SK-N-SH (cell line): ENCODE results near the gene MEIOC. TPM values are rescaled to one million over a fixed set of nuclear protein-coding genes. Genes with fewer than 3 reads are reported as not detected.

ENCODE experiments used
- CTCF ChIA-PET: fragments of 300-600, 350-600 bp; formaldehyde crosslinking; extraction: SDS; loops from one replicate; lab custom pipeline; 2021; lab: Yijun Ruan, JAX
- POLR2A ChIA-PET: fragments of 350-600 bp; sonication (Branson Sonifier 250); formaldehyde crosslinking; extraction: SDS; loops from one replicate; lab custom pipeline; 2020; ENCODE audit warnings: antibody characterized with exemption, inconsistent platforms; lab: Yijun Ruan, JAX
- DNase-seq: peaks from one replicate; pipeline ENCODE4 v3.0.0; 2012
- H2AFZ ChIP-seq: fragments of 200-600 bp; sonication (generic); 2 replicates; pipeline ENCODE4 v1.8.1; 2016; ENCODE audit warnings: antibody characterized with exemption, mild to moderate bottlenecking, low read depth
- H3F3A ChIP-seq: fragments of 200-600 bp; sonication (generic); replicated peaks from 2 replicates; pipeline ENCODE3; 2016; ENCODE audit warnings: antibody characterized with exemption, mild to moderate bottlenecking; ENCODE audit not compliant: insufficient read depth
- H3K27ac ChIP-seq, 2 experiments: fragments of 200-500 bp in 1 of 2; fragments of 200-600 bp in 1 of 2; sonication (Bioruptor generic) in 1 of 2; sonication (generic), shearing (Covaris generic) in 1 of 2; 2 replicates each; pipeline versions ENCODE4 v1.5.1 to v1.6.1; 2014 to 2016; ENCODE audit warnings: low read depth in 2 of 2, inconsistent platforms in 1 of 2, low read length in 1 of 2, mild to moderate bottlenecking in 1 of 2, mixed read lengths in 1 of 2
- H3K27me3 ChIP-seq: fragments of 200-600 bp; sonication (generic), shearing (Covaris generic); 2 replicates; pipeline ENCODE4 v1.6.1; 2016; ENCODE audit warnings: mixed run types; ENCODE audit not compliant: insufficient read depth
- H3K36me3 ChIP-seq, 2 experiments: fragments of 200-500 bp in 1 of 2; fragments of 200-600 bp in 1 of 2; sonication (Bioruptor generic) in 1 of 2; sonication (generic) in 1 of 2; replicated peaks in 1 of 2; 2 replicates each; pipeline versions ENCODE3 to v1.5.1; 2014 to 2016; ENCODE audit warnings: low read length in 1 of 2, mild to moderate bottlenecking in 1 of 2; ENCODE audit not compliant: insufficient read depth in 2 of 2, control insufficient read depth in 1 of 2
- H3K4me1 ChIP-seq, 2 experiments: fragments of 200-500 bp in 1 of 2; fragments of 200-600 bp in 1 of 2; sonication (Bioruptor generic) in 1 of 2; sonication (generic), shearing (Covaris generic) in 1 of 2; 2 replicates each; pipeline versions ENCODE4 v1.5.1 to v1.6.1; 2014 to 2016; ENCODE audit warnings: low read depth in 1 of 2, low read length in 1 of 2, mixed run types in 1 of 2; ENCODE audit not compliant: insufficient read depth in 2 of 2, control insufficient read depth in 1 of 2
- H3K4me2 ChIP-seq: fragments of 200-600 bp; sonication (generic), shearing (Covaris generic); 2 replicates; pipeline ENCODE4 v1.6.1; 2017; ENCODE audit warnings: mixed run types
- H3K4me3 ChIP-seq, 2 experiments: fragments of 200-500 bp in 1 of 2; fragments of 200-600 bp in 1 of 2; sonication (Bioruptor generic) in 1 of 2; sonication (generic), shearing (Covaris generic) in 1 of 2; 2 replicates each; pipeline versions ENCODE4 v1.5.1 to v1.8.1; 2014 to 2016; ENCODE audit warnings: low read depth in 2 of 2, inconsistent platforms in 1 of 2, low read length in 1 of 2, mild to moderate bottlenecking in 1 of 2, mixed read lengths in 1 of 2, moderate library complexity in 1 of 2
- H3K79me2 ChIP-seq: fragments of 200-600 bp; sonication (generic); 2 replicates; pipeline ENCODE4 v1.8.1; 2017; ENCODE audit warnings: mild to moderate bottlenecking; ENCODE audit not compliant: insufficient read depth
- H3K9ac ChIP-seq: fragments of 200-600 bp; sonication (generic); 2 replicates; pipeline ENCODE4 v1.6.1; 2017; ENCODE audit warnings: mixed run types
- H3K9me2 ChIP-seq: fragments of 200-600 bp; sonication (generic); 2 replicates; pipeline ENCODE4 v1.6.1; 2017; ENCODE audit warnings: mixed run types
- H3K9me3 ChIP-seq: fragments of 200-600 bp; sonication (generic); 2 replicates; pipeline ENCODE4 v1.6.1; 2017; ENCODE audit warnings: mixed run types, mild to moderate bottlenecking, moderate library complexity
- H4K20me1 ChIP-seq: fragments of 200-600 bp; sonication (generic); 2 replicates; pipeline ENCODE4 v1.6.1; 2017; ENCODE audit warnings: mild to moderate bottlenecking, mixed run types; ENCODE audit not compliant: insufficient read depth
- CHD2 ChIP-seq: fragments of 150-350 bp; IDR thresholded peaks from 2 replicates; pipeline ENCODE4 v1.6.1; 2018; ENCODE audit warnings: low read length; ENCODE audit not compliant: partially characterized antibody
- ELF1 ChIP-seq: IDR thresholded peaks from 2 replicates; pipeline ENCODE4 v1.4.0; 2012
- EP300 ChIP-seq, 2 experiments: IDR thresholded peaks; 2 replicates each; pipeline versions ENCODE4 v1.4.0 to v1.6.1; 2012; ENCODE audit warnings: borderline replicate concordance in 1 of 2, low read depth in 1 of 2, low read length in 1 of 2
- FOXJ3 ChIP-seq: sonication (generic); formaldehyde crosslinking; IDR thresholded peaks from 2 replicates; pipeline ENCODE4 v1.5.1; 2020; ENCODE audit warnings: mild to moderate bottlenecking, missing genetic modification reagents
- GATA2 ChIP-seq: sonication (generic); formaldehyde crosslinking; IDR thresholded peaks from 2 replicates; pipeline ENCODE4 v1.5.0; 2020; ENCODE audit warnings: mild to moderate bottlenecking, missing genetic modification reagents
- NRF1 ChIP-seq: IDR thresholded peaks from 2 replicates; pipeline ENCODE4 v1.6.1; 2012; ENCODE audit warnings: low read depth, mild to moderate bottlenecking, low read length
- RCOR1 ChIP-seq: fragments of 150-350 bp; IDR thresholded peaks from 2 replicates; pipeline ENCODE4 v1.6.1; 2017; ENCODE audit warnings: antibody characterized with exemption, low read length
- RFX5 ChIP-seq: IDR thresholded peaks from 2 replicates; pipeline ENCODE4 v1.6.1; 2012; ENCODE audit warnings: mild to moderate bottlenecking, improper control_type of control experiment, low read length
- SIN3A ChIP-seq: IDR thresholded peaks from 2 replicates; pipeline ENCODE4 v1.6.1; 2012; ENCODE audit warnings: low read depth, mild to moderate bottlenecking, low read length, moderate library complexity, borderline replicate concordance
- TCF12 ChIP-seq: IDR thresholded peaks from 2 replicates; pipeline ENCODE4 v1.4.0; 2012
- YY1 ChIP-seq: IDR thresholded peaks from 2 replicates; pipeline ENCODE4 v1.4.0; 2012; ENCODE audit warnings: low read depth, mild to moderate bottlenecking
- WGBS: methylation state at CpG from one replicate; pipeline ENCODE4 v1.1.6; 2017; ENCODE audit warnings: low lambda C conversion rate; 5-methylcytosine and 5-hydroxymethylcytosine counted together
- polyA plus RNA-seq, 3 experiments: library from polyadenylated mRNA; depleted of rRNA; stranded (reverse); fragments of >200 nt; gene quantifications; 2 replicates each; pipeline ENCODE4 v1.2.3, GENCODE V29; 2012
- TF ChIP-seq, protein P1 (sequence below): fragments of 150-350 bp; IDR thresholded peaks from 2 replicates; pipeline ENCODE4 v1.6.1; 2017; ENCODE audit warnings: antibody characterized with exemption, low read length, low read depth, borderline replicate concordance
- TF ChIP-seq, protein P2 (sequence below): fragments of 200-600 bp; sonication (generic); IDR thresholded peaks from 2 replicates; pipeline ENCODE4 v1.6.1; 2017; ENCODE audit warnings: antibody characterized with exemption, mild to moderate bottlenecking, moderate library complexity
- TF ChIP-seq, protein P3 (sequence below): IDR thresholded peaks from 2 replicates; pipeline ENCODE4 v1.6.1; 2012; ENCODE audit warnings: mild to moderate bottlenecking, low read depth, low read length, moderate library complexity
- TF ChIP-seq, protein P4 (sequence below): IDR thresholded peaks from 2 replicates; pipeline ENCODE4 v1.4.0; 2012; ENCODE audit warnings: low read depth
- TF ChIP-seq, protein P5 (sequence below): IDR thresholded peaks from 2 replicates; pipeline ENCODE4 v1.4.0; 2012; ENCODE audit warnings: low read depth, borderline replicate concordance

The MEIOC gene
- polyA plus RNA-seq, 1 of the 3 experiments (the other 2 are of a cell fraction), result 1.3 TPM

DNA sequence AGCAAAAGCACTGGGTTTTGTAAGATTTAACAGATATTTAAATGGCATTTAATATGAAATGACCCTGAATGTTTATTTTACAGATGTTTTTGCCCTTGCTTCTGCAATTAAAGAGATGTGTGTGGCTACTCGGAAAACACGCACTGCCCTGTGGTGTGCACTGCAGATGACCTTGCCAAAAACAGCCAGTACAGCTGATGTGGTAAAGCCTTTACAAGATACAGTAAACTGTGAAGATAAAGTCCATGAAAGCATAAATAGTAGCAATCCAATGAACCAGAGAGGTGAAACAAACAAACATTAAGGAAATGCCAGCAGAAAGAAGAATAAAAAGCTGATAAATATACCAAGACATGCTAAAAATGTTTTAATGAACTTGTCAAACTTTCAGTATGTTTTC, 17.6 kb downstream of the MEIOC start:
- peaks cover 13 to 18% of the 10 kb centered on the region in 2 experiments for H3K36me3 ChIP-seq
- no peak overlapping the region for H3K27ac ChIP-seq
- DNase-seq, result no peak
- no peak overlapping the region for H3K4me2 ChIP-seq
- H3K9me3 ChIP-seq, result no peaks in the 10 kb centered on the region
- 86% methylated on average over 2 of the region's 2 CpGs for WGBS
- TF ChIP-seq NRF1 (no peak), TCF12 (no peak), EP300 (IDR thresholded peaks at IDR 0.05; ENCODE audit: borderline replicate concordance in 1 of 2, low read depth in 1 of 2, low read length in 1 of 2) (no peak), CHD2 (no peak), YY1 (no peak), FOXJ3 (no peak), RFX5 (no peak)
- TF ChIP-seq, protein P1, sequence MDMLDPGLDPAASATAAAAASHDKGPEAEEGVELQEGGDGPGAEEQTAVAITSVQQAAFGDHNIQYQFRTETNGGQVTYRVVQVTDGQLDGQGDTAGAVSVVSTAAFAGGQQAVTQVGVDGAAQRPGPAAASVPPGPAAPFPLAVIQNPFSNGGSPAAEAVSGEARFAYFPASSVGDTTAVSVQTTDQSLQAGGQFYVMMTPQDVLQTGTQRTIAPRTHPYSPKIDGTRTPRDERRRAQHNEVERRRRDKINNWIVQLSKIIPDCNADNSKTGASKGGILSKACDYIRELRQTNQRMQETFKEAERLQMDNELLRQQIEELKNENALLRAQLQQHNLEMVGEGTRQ, result no peak
- TF ChIP-seq, protein P2, sequence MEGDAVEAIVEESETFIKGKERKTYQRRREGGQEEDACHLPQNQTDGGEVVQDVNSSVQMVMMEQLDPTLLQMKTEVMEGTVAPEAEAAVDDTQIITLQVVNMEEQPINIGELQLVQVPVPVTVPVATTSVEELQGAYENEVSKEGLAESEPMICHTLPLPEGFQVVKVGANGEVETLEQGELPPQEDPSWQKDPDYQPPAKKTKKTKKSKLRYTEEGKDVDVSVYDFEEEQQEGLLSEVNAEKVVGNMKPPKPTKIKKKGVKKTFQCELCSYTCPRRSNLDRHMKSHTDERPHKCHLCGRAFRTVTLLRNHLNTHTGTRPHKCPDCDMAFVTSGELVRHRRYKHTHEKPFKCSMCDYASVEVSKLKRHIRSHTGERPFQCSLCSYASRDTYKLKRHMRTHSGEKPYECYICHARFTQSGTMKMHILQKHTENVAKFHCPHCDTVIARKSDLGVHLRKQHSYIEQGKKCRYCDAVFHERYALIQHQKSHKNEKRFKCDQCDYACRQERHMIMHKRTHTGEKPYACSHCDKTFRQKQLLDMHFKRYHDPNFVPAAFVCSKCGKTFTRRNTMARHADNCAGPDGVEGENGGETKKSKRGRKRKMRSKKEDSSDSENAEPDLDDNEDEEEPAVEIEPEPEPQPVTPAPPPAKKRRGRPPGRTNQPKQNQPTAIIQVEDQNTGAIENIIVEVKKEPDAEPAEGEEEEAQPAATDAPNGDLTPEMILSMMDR, result no peak
- TF ChIP-seq, all 33 proteins: peak for 0
- Histone ChIP-seq H3K9me2 (no peaks in the 10 kb centered on the region), H3K27me3 (no peaks in the 10 kb centered on the region), H3F3A (peaks cover 26% of the 10 kb centered on the region), H3K4me1 (0 out of 4 replicates have a peak, but pooled peaks cover 0 to 6% of the 10 kb centered on the region in 2 experiments), H3K79me2 (no peaks in the 10 kb centered on the region), H3K9ac (no peak overlapping the region), H4K20me1 (no peaks in the 10 kb centered on the region), H3K4me3 (no peak overlapping the region), H2AFZ (no peak overlapping the region)
- POLR2A ChIA-PET, result no interaction called here
- CTCF ChIA-PET, result no interaction called here

DNA sequence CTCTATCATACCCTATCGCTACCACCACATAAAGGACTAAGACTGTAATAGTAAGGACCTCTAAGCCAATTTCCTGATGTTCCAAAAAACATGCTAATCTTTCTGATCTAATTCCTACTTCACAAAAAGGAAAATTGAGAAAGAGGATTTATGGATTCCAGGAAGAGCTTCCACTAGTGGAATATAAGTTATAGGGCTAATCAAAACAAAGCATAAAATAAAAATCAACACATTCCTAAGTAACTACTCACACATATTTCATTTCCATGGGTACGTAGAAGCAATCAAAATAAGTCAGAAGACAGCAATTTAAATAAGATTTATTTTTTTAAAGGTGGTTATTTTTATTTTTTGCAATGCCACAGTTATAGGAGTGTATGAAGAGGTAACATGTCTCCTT, 20.9 kb downstream of the MEIOC start:
- Histone ChIP-seq H3K4me3 (no peak overlapping the region), H4K20me1 (no peaks in the 10 kb centered on the region), H3K27me3 (no peaks in the 10 kb centered on the region), H2AFZ (no peak overlapping the region), H3K9me3 (no peaks in the 10 kb centered on the region), H3K4me2 (no peak overlapping the region), H3K36me3 (peaks cover 29 to 35% of the 10 kb centered on the region in 2 experiments), H3K4me1 (0 out of 4 replicates have a peak, but pooled peaks cover 0 to 6% of the 10 kb centered on the region in 2 experiments), H3K9me2 (no peaks in the 10 kb centered on the region), H3K27ac (peak overlapping the region in 1 of 2 experiments; percentile 32; a peak in 3 of 4 replicates), H3K9ac (no peak overlapping the region), H3K79me2 (no peaks in the 10 kb centered on the region), H3F3A (peaks cover 23% of the 10 kb centered on the region)
- ChIA-PET CTCF (interaction anchor here (1.0 to 1.4 kb wide), 3 partner anchors 21 to 143 kb away, joined by 3 to 4 read pairs (median 4); partner anchors contain the start of gene MEIOC), POLR2A (no interaction called here)
- WGBS, result 48% methylated on average over 2 of the region's 2 CpGs
- DNase-seq, result no peak
- TF ChIP-seq, protein P2, result no peak
- TF ChIP-seq, protein P3, sequence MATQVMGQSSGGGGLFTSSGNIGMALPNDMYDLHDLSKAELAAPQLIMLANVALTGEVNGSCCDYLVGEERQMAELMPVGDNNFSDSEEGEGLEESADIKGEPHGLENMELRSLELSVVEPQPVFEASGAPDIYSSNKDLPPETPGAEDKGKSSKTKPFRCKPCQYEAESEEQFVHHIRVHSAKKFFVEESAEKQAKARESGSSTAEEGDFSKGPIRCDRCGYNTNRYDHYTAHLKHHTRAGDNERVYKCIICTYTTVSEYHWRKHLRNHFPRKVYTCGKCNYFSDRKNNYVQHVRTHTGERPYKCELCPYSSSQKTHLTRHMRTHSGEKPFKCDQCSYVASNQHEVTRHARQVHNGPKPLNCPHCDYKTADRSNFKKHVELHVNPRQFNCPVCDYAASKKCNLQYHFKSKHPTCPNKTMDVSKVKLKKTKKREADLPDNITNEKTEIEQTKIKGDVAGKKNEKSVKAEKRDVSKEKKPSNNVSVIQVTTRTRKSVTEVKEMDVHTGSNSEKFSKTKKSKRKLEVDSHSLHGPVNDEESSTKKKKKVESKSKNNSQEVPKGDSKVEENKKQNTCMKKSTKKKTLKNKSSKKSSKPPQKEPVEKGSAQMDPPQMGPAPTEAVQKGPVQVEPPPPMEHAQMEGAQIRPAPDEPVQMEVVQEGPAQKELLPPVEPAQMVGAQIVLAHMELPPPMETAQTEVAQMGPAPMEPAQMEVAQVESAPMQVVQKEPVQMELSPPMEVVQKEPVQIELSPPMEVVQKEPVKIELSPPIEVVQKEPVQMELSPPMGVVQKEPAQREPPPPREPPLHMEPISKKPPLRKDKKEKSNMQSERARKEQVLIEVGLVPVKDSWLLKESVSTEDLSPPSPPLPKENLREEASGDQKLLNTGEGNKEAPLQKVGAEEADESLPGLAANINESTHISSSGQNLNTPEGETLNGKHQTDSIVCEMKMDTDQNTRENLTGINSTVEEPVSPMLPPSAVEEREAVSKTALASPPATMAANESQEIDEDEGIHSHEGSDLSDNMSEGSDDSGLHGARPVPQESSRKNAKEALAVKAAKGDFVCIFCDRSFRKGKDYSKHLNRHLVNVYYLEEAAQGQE, result no peak
- TF ChIP-seq GATA2 (no peak), FOXJ3 (no peak), RCOR1 (no peak), ELF1 (no peak), SIN3A (no peak)
- TF ChIP-seq, protein P4, sequence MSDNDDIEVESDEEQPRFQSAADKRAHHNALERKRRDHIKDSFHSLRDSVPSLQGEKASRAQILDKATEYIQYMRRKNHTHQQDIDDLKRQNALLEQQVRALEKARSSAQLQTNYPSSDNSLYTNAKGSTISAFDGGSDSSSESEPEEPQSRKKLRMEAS, result no peak
- TF ChIP-seq, protein P5, sequence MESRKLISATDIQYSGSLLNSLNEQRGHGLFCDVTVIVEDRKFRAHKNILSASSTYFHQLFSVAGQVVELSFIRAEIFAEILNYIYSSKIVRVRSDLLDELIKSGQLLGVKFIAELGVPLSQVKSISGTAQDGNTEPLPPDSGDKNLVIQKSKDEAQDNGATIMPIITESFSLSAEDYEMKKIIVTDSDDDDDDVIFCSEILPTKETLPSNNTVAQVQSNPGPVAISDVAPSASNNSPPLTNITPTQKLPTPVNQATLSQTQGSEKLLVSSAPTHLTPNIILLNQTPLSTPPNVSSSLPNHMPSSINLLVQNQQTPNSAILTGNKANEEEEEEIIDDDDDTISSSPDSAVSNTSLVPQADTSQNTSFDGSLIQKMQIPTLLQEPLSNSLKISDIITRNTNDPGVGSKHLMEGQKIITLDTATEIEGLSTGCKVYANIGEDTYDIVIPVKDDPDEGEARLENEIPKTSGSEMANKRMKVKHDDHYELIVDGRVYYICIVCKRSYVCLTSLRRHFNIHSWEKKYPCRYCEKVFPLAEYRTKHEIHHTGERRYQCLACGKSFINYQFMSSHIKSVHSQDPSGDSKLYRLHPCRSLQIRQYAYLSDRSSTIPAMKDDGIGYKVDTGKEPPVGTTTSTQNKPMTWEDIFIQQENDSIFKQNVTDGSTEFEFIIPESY, result no peak
